GM12873 (cell line): ENCODE data around the gene FATE1.

Experiments
- TF ChIP-seq, protein P1 (sequence below): IDR thresholded peaks from 2 replicates; pipeline ENCODE4 v1.5.1; 2012; ENCODE audit warnings: low read depth, mild to moderate bottlenecking, moderate library complexity, low read length, control low read depth; ENCODE audit not compliant: insufficient read depth; ENCODE audit errors: missing control alignments

Gene FATE1, protein sequence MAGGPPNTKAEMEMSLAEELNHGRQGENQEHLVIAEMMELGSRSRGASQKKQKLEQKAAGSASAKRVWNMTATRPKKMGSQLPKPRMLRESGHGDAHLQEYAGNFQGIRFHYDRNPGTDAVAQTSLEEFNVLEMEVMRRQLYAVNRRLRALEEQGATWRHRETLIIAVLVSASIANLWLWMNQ

GRCh38 chrX:151715752-151716151 lies at the start of gene FATE1:
TSS of gene FATE1 (plus strand) at chrX:151716035. CDS start at chrX:151716120, 85 bp downstream.
- TF ChIP-seq, protein P1, sequence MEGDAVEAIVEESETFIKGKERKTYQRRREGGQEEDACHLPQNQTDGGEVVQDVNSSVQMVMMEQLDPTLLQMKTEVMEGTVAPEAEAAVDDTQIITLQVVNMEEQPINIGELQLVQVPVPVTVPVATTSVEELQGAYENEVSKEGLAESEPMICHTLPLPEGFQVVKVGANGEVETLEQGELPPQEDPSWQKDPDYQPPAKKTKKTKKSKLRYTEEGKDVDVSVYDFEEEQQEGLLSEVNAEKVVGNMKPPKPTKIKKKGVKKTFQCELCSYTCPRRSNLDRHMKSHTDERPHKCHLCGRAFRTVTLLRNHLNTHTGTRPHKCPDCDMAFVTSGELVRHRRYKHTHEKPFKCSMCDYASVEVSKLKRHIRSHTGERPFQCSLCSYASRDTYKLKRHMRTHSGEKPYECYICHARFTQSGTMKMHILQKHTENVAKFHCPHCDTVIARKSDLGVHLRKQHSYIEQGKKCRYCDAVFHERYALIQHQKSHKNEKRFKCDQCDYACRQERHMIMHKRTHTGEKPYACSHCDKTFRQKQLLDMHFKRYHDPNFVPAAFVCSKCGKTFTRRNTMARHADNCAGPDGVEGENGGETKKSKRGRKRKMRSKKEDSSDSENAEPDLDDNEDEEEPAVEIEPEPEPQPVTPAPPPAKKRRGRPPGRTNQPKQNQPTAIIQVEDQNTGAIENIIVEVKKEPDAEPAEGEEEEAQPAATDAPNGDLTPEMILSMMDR, result no peak

GRCh38 chrX:151675121-151675746 lies 40.6 kb upstream of the FATE1 start:
- TF ChIP-seq, protein P1, result no peak

GRCh38 chrX:151676196-151676595 lies 39.6 kb upstream of the FATE1 start:
- TF ChIP-seq, protein P1, result no peak

DNA sequence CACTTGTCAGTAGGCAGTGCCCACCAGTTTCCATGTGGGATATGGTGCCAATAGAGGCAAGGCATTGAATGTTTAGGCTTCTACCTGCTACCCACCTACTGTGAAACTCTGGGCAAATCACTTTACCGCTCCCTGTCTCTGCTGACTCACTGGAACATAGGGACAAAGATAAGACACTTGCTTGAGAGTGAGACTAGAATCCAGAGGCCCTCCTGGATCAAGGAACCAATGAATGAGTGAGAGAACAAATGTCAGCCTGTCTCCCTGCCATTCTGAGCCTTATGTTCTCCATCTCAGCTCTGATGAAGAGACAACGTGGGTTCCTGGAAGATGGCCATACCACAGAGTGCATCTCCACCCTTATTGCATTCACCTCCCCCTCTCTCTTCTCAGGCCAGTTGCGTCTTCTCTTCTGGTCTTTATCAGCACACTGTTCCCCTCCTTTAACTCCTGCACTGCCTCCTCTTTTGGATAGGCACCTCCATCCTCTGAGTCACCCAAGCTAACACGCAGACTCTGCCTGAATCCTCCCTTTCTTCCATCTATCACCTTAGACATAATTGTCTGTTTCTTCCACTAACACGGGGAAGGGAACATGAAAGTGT lies 35.9 kb upstream of the FATE1 start:
- TF ChIP-seq, protein P1, result no peak

- TF ChIP-seq, protein P1, result peak; percentile 90
Observed at GRCh38 chrX:151680805-151681204, 35.0 kb upstream of the FATE1 start.

GRCh38 chrX:151687635-151688034 lies 28.2 kb upstream of the FATE1 start:
- TF ChIP-seq, protein P1, result no peak

DNA sequence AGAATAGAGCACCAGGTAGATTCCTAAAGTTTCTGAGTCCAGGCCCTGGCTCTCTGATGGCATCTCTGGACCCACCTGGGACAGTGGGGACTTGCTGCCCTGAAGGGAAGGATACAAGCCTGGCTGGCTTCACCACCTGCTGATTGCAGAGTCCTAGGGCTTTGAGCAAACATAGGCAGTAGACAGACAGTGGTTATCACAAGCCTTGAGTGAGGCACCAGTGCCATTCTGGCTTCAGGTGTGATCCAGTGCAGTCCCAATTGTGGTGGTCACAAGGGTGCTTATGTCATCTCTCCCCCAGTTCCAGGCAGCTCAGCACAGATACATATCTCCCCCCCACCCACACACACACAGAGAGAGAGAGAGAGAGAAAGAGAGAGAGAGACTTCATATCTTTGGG lies 27.1 kb upstream of the FATE1 start:
- TF ChIP-seq, protein P1, result no peak
